HCT116 (cell line): ENCODE data around the gene GOLGA3. TPM values are rescaled to one million over a fixed set of nuclear protein-coding genes. Genes with fewer than 3 reads are reported as not detected.

ENCODE experiments used
- ATAC-seq: fragments of 200-7000 bp; cut with Tn5 transposase; 2 replicates; pipeline ENCODE4 v1.9.1; 2020; ENCODE audit warnings: mild to moderate bottlenecking, moderate library complexity
- BruUV-seq: library from RNA; stranded (reverse); fragments of 400-500 nt; replicated peaks from 2 replicates; lab custom pipeline; 2021; lab: Mats Ljungman, UMichigan
- CTCF ChIA-PET: fragments of 300-600 bp; sonication (Branson Sonifier 250); formaldehyde crosslinking; loops from one replicate; lab custom pipeline; 2021; ENCODE audit warnings: antibody characterized with exemption; lab: Charles Lee
- POLR2A ChIA-PET: fragments of 300-600, 350-600 bp; sonication (Branson Sonifier 250); formaldehyde crosslinking; loops from one replicate; lab custom pipeline; 2021; ENCODE audit warnings: antibody characterized with exemption; lab: Charles Lee
- RAD21 ChIA-PET, 2 experiments: fragments of 300-600 bp; sonication (Branson Sonifier 250); formaldehyde crosslinking; loops; one replicate each; lab custom pipeline; 2023; ENCODE audit warnings: low total read pairs in 2 of 2; ENCODE audit not compliant: uncharacterized antibody in 2 of 2, unreplicated experiment in 2 of 2, low non-redundant PET in 1 of 2; lab: Charles Lee
- DNase-seq: peaks from one replicate; pipeline ENCODE4 v3.0.0-alpha.2; 2010; ENCODE audit warnings: low read depth, low spot score
- H2AFZ ChIP-seq: fragments of 200-600 bp; shearing (Covaris generic), sonication (generic); 2 replicates; pipeline ENCODE4 v1.6.1; 2017; ENCODE audit warnings: low read depth, mixed run types, mixed read lengths, antibody characterized with exemption, low read length; ENCODE audit not compliant: poor library complexity, severe bottlenecking
- H3K27ac ChIP-seq: 2 replicates; pipeline ENCODE4 v1.5.1; 2012; ENCODE audit warnings: low read depth, low read length
- H3K27me3 ChIP-seq: fragments of 200-600 bp; sonication (generic); 2 replicates; pipeline ENCODE4 v1.6.1; 2016; ENCODE audit warnings: mixed run types, low read length, mixed read lengths; ENCODE audit not compliant: insufficient read depth
- H3K36me3 ChIP-seq, 2 experiments: fragments of 200-500 bp in 1 of 2; fragments of 200-600 bp in 1 of 2; sonication (Bioruptor generic) in 1 of 2; sonication (generic) in 1 of 2; 2 replicates each; pipeline versions ENCODE4 v1.5.1 to v1.6.1; 2014 to 2016; ENCODE audit warnings: low read length in 2 of 2, inconsistent platforms in 1 of 2, mixed read lengths in 1 of 2, mixed run types in 1 of 2; ENCODE audit not compliant: insufficient read depth in 2 of 2, control insufficient read depth in 1 of 2
- H3K4me1 ChIP-seq, 2 experiments: fragments of 200-600 bp in 1 of 2; sonication (generic) in 1 of 2; 2 replicates each; pipeline versions ENCODE4 v1.5.1 to v1.6.1; 2012 to 2017; ENCODE audit warnings: low read length in 2 of 2, inconsistent platforms in 1 of 2, mild to moderate bottlenecking in 1 of 2, mixed read lengths in 1 of 2, mixed run types in 1 of 2, moderate library complexity in 1 of 2; ENCODE audit not compliant: insufficient read depth in 2 of 2, control insufficient read depth in 1 of 2
- H3K4me2 ChIP-seq: fragments of 200-600 bp; sonication (generic); 2 replicates; pipeline ENCODE4 v1.6.1; 2017; ENCODE audit warnings: mixed run types, low read length, mixed read lengths
- H3K4me3 ChIP-seq, 2 experiments: fragments of 200-600 bp in 1 of 2; sonication (generic) in 1 of 2; replicated peaks in 1 of 2; 2 replicates each; pipeline ENCODE4 v1.5.1; 2011 to 2016; ENCODE audit warnings: low read length in 2 of 2, control low read depth in 1 of 2, low read depth in 1 of 2, mild to moderate bottlenecking in 1 of 2, mixed read lengths in 1 of 2, mixed run types in 1 of 2
- H3K79me2 ChIP-seq: fragments of 200-600 bp; sonication (generic); 2 replicates; pipeline ENCODE4 v1.6.1; 2017; ENCODE audit warnings: mild to moderate bottlenecking, mixed run types, low read length, moderate library complexity, mixed read lengths; ENCODE audit not compliant: insufficient read depth
- H3K9ac ChIP-seq: fragments of 200-600 bp; sonication (generic); 2 replicates; pipeline ENCODE4 v1.6.1; 2016; ENCODE audit warnings: low read length, mixed read lengths
- H3K9me2 ChIP-seq: fragments of 200-600 bp; sonication (generic), shearing (Covaris generic); 2 replicates; pipeline ENCODE4 v1.6.1; 2017; ENCODE audit warnings: mixed run types, mild to moderate bottlenecking, moderate library complexity; ENCODE audit not compliant: insufficient read depth
- H3K9me3 ChIP-seq, 2 experiments: fragments of 200-500 bp in 1 of 2; fragments of 200-600 bp in 1 of 2; sonication (Bioruptor generic) in 1 of 2; sonication (generic) in 1 of 2; 2 replicates each; pipeline ENCODE4 v1.6.1; 2014 to 2017; ENCODE audit warnings: low read length in 2 of 2, mixed read lengths in 2 of 2, inconsistent platforms in 1 of 2, low read depth in 1 of 2, mild to moderate bottlenecking in 1 of 2, mixed run types in 1 of 2, moderate library complexity in 1 of 2; ENCODE audit not compliant: control insufficient read depth in 1 of 2, insufficient read depth in 1 of 2
- H4K20me1 ChIP-seq: fragments of 200-600 bp; sonication (generic), shearing (Covaris generic); 2 replicates; pipeline ENCODE4 v1.6.1; 2017; ENCODE audit warnings: mixed run types, mild to moderate bottlenecking, moderate library complexity; ENCODE audit not compliant: insufficient read depth
- EZH2phosphoT487 ChIP-seq: fragments of 200-600 bp; IDR thresholded peaks from 2 replicates; pipeline ENCODE4 v1.6.1; 2018; ENCODE audit warnings: antibody characterized with exemption, borderline replicate concordance
- JUND ChIP-seq: IDR thresholded peaks from 2 replicates; pipeline ENCODE4 v1.6.1; 2012
- POLR2AphosphoS5 ChIP-seq: IDR thresholded peaks from 2 replicates; pipeline ENCODE4 v1.6.1; 2011; ENCODE audit warnings: mild to moderate bottlenecking, low read depth, low read length, moderate library complexity
- RAD21 ChIP-seq: IDR thresholded peaks from 2 replicates; pipeline ENCODE4 v1.6.1; 2012; ENCODE audit warnings: low read depth, mild to moderate bottlenecking
- SIN3A ChIP-seq: IDR thresholded peaks from 2 replicates; pipeline ENCODE4 v1.6.1; 2012; ENCODE audit warnings: low read depth
- TCF7L2 ChIP-seq: IDR thresholded peaks from 2 replicates; pipeline ENCODE4 v1.7.0; 2011; ENCODE audit warnings: borderline replicate concordance, inconsistent platforms; ENCODE audit not compliant: insufficient read depth, insufficient read length; ENCODE audit errors: extremely low read depth
- ZFX ChIP-seq: fragments of 450-650 bp; IDR thresholded peaks from 2 replicates; pipeline ENCODE4 v1.6.1; 2017
- intact Hi-C: fragments of 100-400 bp; cut with micrococcal nuclease; formaldehyde crosslinking; loops from 2 replicates; pipeline ENCODE4 v1.10.0; 2022
- total RNA-seq: library from RNA; stranded (reverse); gene quantifications from one replicate; pipeline ENCODE4 v1.2.1, GENCODE V29; 2021; ENCODE audit not compliant: unreplicated experiment
- TF ChIP-seq, protein P1 (sequence below): IDR thresholded peaks from 2 replicates; pipeline ENCODE4 v1.6.1; 2012
- TF ChIP-seq, protein P2 (sequence below): IDR thresholded peaks from 2 replicates; pipeline ENCODE4 v1.6.1; 2011; ENCODE audit warnings: mild to moderate bottlenecking, low read length, moderate library complexity; ENCODE audit not compliant: insufficient replicate concordance; ENCODE audit errors: extremely low read depth
- TF ChIP-seq, protein P3 (sequence below): IDR thresholded peaks from 2 replicates; pipeline ENCODE4 v1.6.1; 2012
- TF ChIP-seq, protein P4 (sequence below), 3 experiments: fragments of 200-600 bp in 1 of 3; sonication (generic) in 1 of 3; IDR thresholded peaks in 2 of 3; conservative IDR thresholded peaks in 1 of 3; 2 replicates each; pipeline ENCODE4 v1.5.1; 2012 to 2017; ENCODE audit warnings: low read depth in 2 of 3, low read length in 2 of 3, antibody characterized with exemption in 1 of 3, borderline replicate concordance in 1 of 3, control low read depth in 1 of 3, mild to moderate bottlenecking in 1 of 3, mixed read lengths in 1 of 3, mixed run types in 1 of 3, moderate library complexity in 1 of 3; ENCODE audit not compliant: insufficient read depth in 1 of 3

GOLGA3 gene
- total RNA-seq, 1 experiment from 2014 or later, result 35.1 TPM

DNA sequence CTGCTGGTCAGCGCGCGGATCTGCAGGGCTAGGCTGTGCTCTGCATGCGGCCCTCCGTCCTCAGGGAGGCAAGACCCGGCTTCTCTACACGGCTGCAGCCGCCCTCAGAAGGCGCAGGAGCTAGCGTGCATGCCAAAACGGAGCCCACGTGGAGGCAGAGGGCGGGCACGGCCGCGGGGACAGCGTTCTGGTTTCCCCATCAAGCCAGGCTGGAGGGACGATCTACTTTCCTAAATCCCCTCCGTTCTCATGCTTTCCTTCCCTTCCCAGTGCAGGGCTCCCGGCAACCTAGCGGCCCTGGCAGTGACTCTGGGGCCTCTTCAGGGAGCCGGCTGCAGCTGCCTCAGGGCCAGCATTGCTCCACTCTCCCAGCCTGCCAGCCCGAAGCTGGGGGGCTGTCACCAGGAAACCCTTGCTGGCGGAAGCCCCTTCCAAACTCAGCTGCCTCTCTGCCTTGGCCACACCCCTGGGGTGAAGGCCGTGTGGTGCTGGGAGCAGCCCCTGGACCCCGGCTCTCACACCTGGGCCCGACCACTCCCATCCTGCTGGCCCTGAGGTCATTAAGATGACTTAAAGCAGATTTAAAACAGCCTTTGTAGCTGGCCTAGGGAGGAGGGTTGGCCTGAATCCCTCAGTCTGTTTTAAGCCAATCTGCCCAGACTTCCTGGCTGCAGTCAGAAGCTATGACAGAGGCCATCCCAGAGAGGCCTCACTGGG lies 9.2 kb upstream of the GOLGA3 start:
- POLR2A ChIA-PET, result no interaction called here
- RAD21 ChIA-PET, result no interaction called here
- BruUV-seq, result no TSS peak
- H4K20me1 ChIP-seq, result no peaks in the 10 kb centered on the region
- H3K4me3 ChIP-seq, result no peak overlapping the region
- TF ChIP-seq RAD21 (no peak), JUND (no peak), EZH2phosphoT487 (no peak), TCF7L2 (no peak), POLR2AphosphoS5 (no peak), ZFX (no peak), SIN3A (no peak)
- TF ChIP-seq, protein P1, sequence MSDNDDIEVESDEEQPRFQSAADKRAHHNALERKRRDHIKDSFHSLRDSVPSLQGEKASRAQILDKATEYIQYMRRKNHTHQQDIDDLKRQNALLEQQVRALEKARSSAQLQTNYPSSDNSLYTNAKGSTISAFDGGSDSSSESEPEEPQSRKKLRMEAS, result no peak
- TF ChIP-seq, protein P2, sequence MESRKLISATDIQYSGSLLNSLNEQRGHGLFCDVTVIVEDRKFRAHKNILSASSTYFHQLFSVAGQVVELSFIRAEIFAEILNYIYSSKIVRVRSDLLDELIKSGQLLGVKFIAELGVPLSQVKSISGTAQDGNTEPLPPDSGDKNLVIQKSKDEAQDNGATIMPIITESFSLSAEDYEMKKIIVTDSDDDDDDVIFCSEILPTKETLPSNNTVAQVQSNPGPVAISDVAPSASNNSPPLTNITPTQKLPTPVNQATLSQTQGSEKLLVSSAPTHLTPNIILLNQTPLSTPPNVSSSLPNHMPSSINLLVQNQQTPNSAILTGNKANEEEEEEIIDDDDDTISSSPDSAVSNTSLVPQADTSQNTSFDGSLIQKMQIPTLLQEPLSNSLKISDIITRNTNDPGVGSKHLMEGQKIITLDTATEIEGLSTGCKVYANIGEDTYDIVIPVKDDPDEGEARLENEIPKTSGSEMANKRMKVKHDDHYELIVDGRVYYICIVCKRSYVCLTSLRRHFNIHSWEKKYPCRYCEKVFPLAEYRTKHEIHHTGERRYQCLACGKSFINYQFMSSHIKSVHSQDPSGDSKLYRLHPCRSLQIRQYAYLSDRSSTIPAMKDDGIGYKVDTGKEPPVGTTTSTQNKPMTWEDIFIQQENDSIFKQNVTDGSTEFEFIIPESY, result no peak
- TF ChIP-seq, protein P3, sequence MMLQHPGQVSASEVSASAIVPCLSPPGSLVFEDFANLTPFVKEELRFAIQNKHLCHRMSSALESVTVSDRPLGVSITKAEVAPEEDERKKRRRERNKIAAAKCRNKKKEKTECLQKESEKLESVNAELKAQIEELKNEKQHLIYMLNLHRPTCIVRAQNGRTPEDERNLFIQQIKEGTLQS, result no peak
- TF ChIP-seq, protein P4, sequence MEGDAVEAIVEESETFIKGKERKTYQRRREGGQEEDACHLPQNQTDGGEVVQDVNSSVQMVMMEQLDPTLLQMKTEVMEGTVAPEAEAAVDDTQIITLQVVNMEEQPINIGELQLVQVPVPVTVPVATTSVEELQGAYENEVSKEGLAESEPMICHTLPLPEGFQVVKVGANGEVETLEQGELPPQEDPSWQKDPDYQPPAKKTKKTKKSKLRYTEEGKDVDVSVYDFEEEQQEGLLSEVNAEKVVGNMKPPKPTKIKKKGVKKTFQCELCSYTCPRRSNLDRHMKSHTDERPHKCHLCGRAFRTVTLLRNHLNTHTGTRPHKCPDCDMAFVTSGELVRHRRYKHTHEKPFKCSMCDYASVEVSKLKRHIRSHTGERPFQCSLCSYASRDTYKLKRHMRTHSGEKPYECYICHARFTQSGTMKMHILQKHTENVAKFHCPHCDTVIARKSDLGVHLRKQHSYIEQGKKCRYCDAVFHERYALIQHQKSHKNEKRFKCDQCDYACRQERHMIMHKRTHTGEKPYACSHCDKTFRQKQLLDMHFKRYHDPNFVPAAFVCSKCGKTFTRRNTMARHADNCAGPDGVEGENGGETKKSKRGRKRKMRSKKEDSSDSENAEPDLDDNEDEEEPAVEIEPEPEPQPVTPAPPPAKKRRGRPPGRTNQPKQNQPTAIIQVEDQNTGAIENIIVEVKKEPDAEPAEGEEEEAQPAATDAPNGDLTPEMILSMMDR (IDR thresholded peaks at IDR 0.05 in 2 of 3, conservative IDR thresholded peaks at IDR 0.05 in 1 of 3; ENCODE audit: borderline replicate concordance in 1 of 3, insufficient read depth in 1 of 3, low read depth in 2 of 3, low read length in 2 of 3), result no peak
- TF ChIP-seq, all 23 proteins: peak for 0
- no peak for DNase-seq
- no peak for ATAC-seq
- Histone ChIP-seq H2AFZ (no peak overlapping the region), H3K4me1 (no peaks in the 10 kb centered on the region), H3K27ac (no peak overlapping the region), H3K27me3 (no peaks in the 10 kb centered on the region), H3K36me3 (no peaks in the 10 kb centered on the region), H3K4me2 (no peak overlapping the region), H3K9me3 (no peaks in the 10 kb centered on the region), H3K9me2 (no peaks in the 10 kb centered on the region), H3K9ac (no peak overlapping the region), H3K79me2 (no peaks in the 10 kb centered on the region)
- intact Hi-C loops, result no loop called here
- CTCF ChIA-PET, result no interaction called here
